NB4 (cell line): Measurements from ENCODE around the gene ZNF236.
A peak's percentile ranks its signal among the peaks of the same experiment; 100 is the strongest.
"Not testable (repeated sequence)": the region's sequence is repeated elsewhere in the genome, so short reads cannot be mapped to it uniquely, and the experiment has no call there.

Experiments
- DNase-seq: peaks from one replicate; pipeline ENCODE4 v3.0.0; 2010; ENCODE audit warnings: low read depth
- H3K4me3 ChIP-seq: one replicate; pipeline ENCODE4 v1.5.1; 2011; ENCODE audit warnings: mild to moderate bottlenecking, low read depth, low read length, moderate library complexity
- MYC ChIP-seq: IDR thresholded peaks from 2 replicates; pipeline ENCODE4 v1.6.1; 2011; ENCODE audit warnings: low read depth, low read length
- POLR2A ChIP-seq: IDR thresholded peaks from 2 replicates; pipeline ENCODE4 v1.6.1; 2011; ENCODE audit warnings: mild to moderate bottlenecking; ENCODE audit not compliant: insufficient read length; ENCODE audit errors: extremely low read depth
- TF ChIP-seq, protein P1 (sequence below): IDR thresholded peaks from one replicate; pipeline ENCODE4 v1.5.1; 2012; ENCODE audit warnings: low read depth, low read length
- TF ChIP-seq, protein P2 (sequence below): IDR thresholded peaks from 2 replicates; pipeline ENCODE4 v1.6.1; 2011; ENCODE audit warnings: low read depth, low read length

Gene ZNF236

DNA sequence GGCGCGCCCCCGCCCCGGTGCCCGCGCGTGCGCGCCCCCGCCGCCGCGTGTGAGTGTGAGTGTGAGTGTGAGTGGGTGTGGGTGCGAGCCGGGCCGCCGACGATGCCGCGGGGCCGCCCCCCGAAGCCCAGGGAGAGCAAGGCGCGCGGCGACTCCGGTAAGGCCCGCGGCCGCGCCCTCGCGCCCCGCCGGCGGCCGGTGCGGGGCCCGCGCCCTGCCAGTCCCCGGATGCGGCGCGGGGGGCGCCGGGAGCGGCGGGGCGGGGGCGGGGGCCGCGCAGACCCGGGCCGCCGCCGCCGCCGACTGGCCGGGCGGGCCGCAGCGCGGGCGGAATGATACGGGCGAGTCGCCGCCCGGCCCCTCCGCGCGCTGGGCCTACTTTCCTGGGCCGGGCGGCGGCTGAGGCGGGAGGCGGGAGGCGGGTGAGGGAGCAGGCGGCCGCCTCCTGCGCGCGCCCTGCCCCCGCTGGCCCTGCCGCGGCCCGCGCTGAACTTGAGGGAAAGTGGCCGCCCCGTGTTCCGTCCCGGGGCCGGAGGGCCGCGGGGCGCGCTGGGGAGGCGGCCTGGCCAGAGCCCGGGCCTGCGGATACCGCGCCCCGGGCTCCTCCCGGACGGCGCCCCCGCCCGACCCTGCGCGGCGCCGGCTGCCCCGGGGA lies at the start of gene ZNF236:
Gene ZNF236, plus strand, starts transcription at position 52 of the 655 bp plus-strand sequence. Its CDS starts 51 bp downstream, at position 103.
- TF ChIP-seq, protein P1, sequence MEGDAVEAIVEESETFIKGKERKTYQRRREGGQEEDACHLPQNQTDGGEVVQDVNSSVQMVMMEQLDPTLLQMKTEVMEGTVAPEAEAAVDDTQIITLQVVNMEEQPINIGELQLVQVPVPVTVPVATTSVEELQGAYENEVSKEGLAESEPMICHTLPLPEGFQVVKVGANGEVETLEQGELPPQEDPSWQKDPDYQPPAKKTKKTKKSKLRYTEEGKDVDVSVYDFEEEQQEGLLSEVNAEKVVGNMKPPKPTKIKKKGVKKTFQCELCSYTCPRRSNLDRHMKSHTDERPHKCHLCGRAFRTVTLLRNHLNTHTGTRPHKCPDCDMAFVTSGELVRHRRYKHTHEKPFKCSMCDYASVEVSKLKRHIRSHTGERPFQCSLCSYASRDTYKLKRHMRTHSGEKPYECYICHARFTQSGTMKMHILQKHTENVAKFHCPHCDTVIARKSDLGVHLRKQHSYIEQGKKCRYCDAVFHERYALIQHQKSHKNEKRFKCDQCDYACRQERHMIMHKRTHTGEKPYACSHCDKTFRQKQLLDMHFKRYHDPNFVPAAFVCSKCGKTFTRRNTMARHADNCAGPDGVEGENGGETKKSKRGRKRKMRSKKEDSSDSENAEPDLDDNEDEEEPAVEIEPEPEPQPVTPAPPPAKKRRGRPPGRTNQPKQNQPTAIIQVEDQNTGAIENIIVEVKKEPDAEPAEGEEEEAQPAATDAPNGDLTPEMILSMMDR, result no peak
- TF ChIP-seq POLR2A, result peak; percentile 44
- peak; percentile 87 for DNase-seq
- peak within 1 kb of the TSS; percentile 78 for H3K4me3 ChIP-seq

DNA sequence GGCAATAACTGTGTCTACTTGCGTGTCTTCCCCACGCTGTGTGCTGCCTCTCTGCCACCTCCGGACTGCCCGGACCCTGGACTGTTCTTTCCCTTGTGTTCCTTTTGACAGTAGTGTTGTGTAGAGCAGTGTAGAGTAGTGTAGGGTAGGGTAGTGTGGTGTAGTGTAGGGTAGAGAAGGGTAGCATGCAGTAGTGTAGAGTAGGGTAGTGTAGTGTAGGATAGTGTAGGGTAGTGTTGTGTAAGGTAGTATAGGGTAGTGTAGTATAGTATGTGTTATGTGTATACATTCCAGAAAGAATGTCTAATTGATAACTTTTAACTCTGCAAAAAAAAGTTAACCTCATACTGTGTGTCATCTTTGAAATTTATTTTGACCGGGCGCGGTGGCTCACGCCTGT lies 49.7 kb upstream of the ZNF236 start:
- DNase-seq, result no peak
- no peak for TF ChIP-seq MYC
- TF ChIP-seq, protein P1, result no peak
- TF ChIP-seq, protein P2, sequence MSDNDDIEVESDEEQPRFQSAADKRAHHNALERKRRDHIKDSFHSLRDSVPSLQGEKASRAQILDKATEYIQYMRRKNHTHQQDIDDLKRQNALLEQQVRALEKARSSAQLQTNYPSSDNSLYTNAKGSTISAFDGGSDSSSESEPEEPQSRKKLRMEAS, result no peak
- no peak for TF ChIP-seq POLR2A
- H3K4me3 ChIP-seq, result no peak overlapping the region

DNA sequence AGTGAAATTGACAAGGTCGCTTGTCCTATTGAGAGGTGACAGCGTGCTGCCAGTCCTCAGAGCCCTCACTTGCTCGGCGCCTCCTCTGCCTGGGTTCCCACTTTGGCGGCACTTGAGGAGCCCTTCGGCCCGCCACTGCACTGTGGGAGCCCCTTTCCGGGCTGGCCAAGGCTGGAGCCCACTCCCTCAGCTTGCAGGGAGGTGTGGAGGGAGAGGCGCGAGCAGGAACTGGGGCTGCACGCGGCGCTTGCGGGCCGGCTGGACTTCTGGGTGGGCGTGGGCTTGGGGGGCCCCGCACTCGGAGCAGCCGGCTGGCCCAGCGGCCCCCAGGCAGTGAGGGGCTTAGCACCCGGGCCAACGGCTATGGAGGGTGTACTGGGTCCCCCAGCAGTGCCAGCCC lies 45.3 kb upstream of the ZNF236 start:
- not testable (repeated sequence) for H3K4me3 ChIP-seq, DNase-seq

DNA sequence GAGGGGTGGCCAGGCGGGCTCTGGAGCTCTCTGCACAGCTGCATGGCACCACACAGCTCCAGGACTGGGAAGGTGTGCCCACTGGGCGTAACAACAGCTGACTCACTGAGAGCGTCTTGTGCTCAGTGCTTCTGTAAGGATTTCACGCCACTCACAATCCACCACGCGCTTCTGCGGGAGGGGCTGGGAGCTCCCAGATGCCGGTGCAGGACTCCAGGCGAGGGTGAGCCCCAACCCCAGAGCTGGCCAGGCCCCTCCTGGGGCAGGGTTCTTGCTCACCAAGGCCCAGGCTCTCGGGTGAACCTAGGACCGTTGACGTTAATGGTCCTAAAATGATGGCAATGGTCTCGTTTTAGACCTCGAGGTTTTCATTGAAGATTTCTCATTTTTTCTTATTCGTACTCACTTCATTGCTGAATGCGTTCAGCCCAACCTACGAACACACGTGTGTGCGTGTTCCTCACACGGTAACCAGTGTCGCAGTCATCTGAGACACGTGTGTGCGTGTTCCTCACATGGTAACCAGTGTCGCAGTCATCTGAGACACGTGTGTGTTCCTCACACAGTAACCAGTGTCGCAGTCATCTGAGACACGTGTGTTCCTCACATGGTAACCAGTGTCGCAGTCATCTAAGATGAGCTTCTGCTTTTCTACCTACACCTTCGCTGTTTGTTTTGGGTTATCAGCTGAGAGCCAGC lies 38.4 kb upstream of the ZNF236 start:
- no peak for DNase-seq

DNA sequence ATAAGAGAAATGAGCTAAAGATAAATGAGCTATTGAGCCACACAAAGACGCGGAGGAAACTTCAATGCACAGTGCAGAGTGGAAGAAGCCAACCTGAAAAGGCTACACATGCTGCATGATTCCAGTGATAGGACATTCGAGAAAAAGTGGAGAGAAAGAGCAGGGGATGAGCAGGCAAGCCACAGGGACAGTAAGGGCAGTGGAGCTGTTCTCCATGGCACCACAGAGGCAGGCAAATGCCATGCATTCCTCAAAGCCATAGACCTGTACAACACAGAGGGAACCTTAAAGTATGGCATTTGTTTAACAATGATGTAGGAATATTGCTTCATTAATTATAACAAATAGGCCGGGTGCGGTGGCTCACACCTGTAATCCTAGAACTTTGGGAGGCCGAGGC lies 36.5 kb upstream of the ZNF236 start:
- no peak overlapping the region for H3K4me3 ChIP-seq
- TF ChIP-seq MYC, result no peak
- DNase-seq, result no peak

More for the DNA sequence above, 38.4 kb upstream of the ZNF236 start:
- no peak for TF ChIP-seq MYC
- H3K4me3 ChIP-seq, result no peak overlapping the region

DNA sequence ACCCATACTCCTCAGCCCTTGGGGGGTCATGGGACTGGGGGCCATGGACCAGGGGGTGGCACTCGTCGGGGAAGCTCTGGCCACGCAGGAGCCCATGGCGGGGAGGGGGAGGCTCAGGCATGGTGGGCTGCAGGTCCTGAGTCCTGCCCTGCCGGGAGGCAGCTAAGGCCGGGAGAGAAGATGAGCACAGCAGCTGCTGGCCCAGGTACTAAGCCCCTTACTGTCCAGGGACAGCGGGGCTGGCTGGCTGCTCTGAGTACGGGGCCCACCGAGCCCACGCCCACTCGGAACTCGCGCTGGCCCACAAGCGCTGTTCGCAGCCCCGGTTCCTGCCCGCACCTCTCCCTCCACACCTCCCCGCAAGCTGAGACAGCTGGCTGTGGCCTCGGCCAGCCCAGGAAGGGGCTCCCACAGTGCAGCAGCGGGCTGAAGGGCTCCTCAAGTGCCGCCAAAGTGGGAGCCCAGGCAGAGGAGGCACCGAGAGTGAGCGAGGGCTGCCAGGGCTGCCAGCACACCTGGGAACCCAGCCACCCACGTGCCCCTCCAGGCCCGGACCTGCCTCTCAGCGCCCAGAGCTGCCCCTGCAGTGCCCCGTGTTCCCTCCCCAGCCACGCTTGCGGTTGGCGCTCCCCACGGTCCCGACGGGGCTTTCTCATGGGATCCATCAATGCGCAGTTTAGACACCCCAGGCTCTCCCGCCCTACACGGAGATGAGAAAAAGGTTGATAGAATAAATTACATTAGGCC lies 33.6 kb upstream of the ZNF236 start:
- no peak for DNase-seq
- H3K4me3 ChIP-seq, result no peak overlapping the region
- TF ChIP-seq MYC (no peak), POLR2A (no peak)
- TF ChIP-seq, protein P1, result no peak
- TF ChIP-seq, protein P2, result no peak

DNA sequence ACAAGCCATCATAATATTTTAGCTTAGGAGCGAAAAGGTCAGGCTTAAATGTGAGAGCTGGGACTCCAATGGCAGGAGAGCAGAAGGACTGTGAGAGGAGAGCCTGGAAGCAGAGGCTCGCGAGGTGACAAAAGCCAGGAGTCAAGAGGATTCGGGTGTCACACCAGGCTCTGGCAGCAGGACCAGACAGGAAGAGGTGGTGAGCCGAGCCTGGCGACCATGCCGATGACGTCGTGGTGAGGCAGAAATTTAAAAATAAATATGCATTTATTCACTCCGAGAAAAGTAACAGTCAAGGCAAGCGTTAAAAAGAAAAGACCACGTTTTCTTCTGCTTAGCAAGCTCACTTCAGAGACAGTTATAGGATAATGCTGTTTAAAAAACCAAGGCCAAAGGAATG lies 31.3 kb upstream of the ZNF236 start:
- TF ChIP-seq MYC, result no peak
- no peak for TF ChIP-seq POLR2A
- TF ChIP-seq, protein P2, result no peak
- TF ChIP-seq, protein P1, result no peak
- DNase-seq, result no peak
- H3K4me3 ChIP-seq, result no peak overlapping the region
